ENCODE results near the gene UGT1A10. TPM values are rescaled to one million over a fixed set of nuclear protein-coding genes. Genes with fewer than 3 reads are reported as not detected.
"Not testable (repeated sequence)": the region's sequence is repeated elsewhere in the genome, so short reads cannot be mapped to it uniquely, and the experiment has no call there.

UGT1A10 gene
- total and polyA plus RNA-seq, 5 donors, result not detected

DNA sequence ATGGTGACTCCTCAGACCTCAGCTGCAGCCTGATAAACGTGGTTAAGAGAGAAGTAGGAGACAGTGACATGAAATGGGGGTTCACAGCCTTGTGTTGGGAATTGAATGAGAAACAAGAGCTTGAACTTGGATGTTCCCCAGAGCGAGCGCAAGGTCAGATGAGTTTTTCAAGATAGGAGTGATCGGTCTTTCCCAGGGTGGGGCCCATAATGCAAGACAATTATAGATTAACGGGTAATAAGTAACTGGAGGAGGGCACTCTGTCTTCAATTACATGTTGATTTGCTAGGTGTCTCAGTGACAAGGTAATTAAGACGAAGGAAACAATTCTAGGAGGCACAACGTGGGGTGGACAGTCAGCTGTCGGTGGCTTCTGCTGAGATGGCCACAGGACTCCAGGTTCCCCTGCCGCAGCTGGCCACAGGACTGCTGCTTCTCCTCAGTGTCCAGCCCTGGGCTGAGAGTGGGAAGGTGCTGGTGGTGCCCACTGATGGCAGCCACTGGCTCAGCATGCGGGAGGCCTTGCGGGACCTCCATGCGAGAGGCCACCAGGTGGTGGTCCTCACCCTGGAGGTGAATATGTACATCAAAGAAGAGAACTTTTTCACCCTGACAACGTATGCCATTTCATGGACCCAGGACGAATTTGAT, 76.5 kb downstream of the UGT1A10 start, which contains the start of gene UGT1A5:
Gene UGT1A5, plus strand, starts transcription at position 297 of the 651 bp plus-strand sequence. Its CDS starts 85 bp downstream, at position 382.
- intact Hi-C loops (cut with DNase I), result no loop called here
- Histone ChIP-seq H3K9me3 (ENCODE audit: control insufficient read depth, low read length) (no peaks in the 10 kb centered on the region), H3K4me3 (ENCODE audit: low read length) (no peak within 1 kb of the TSS), H3K27me3 (ENCODE audit: control insufficient read depth, insufficient read depth) (no peaks in the 10 kb centered on the region), H3K4me1 (ENCODE audit: control insufficient read depth, insufficient read depth, low read length) (no peaks in the 10 kb centered on the region), H3K27ac (ENCODE audit: low read length) (no peak within 1 kb of the TSS)
- WGBS, result 80% methylated on average over 14 of the region's 14 CpGs
- DNase-seq, result no peak
- ATAC-seq, result no peak

DNA sequence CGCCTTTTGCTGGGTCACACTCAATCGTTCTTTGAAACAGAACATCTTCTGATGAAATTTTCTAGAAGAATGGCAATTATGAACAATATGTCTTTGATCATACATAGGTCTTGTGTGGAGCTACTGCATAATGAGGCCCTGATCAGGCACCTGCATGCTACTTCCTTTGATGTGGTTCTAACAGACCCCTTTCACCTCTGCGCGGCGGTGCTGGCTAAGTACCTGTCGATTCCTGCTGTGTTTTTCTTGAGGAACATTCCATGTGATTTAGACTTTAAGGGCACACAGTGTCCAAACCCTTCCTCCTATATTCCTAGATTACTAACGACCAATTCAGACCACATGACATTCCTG, 77.0 kb downstream of the UGT1A10 start:
- Histone ChIP-seq H3K9me3 (ENCODE audit: control insufficient read depth, low read length) (no peaks in the 10 kb centered on the region), H3K27me3 (ENCODE audit: control insufficient read depth, insufficient read depth) (no peaks in the 10 kb centered on the region), H3K27ac (ENCODE audit: low read length) (no peak overlapping the region), H3K4me3 (ENCODE audit: low read length) (no peak overlapping the region), H3K4me1 (ENCODE audit: control insufficient read depth, insufficient read depth, low read length) (no peaks in the 10 kb centered on the region)
- intact Hi-C loops (cut with DNase I), result no loop called here
- no peak for DNase-seq
- 81% methylated on average over 7 of the region's 7 CpGs for WGBS
- ATAC-seq, result no peak

DNA sequence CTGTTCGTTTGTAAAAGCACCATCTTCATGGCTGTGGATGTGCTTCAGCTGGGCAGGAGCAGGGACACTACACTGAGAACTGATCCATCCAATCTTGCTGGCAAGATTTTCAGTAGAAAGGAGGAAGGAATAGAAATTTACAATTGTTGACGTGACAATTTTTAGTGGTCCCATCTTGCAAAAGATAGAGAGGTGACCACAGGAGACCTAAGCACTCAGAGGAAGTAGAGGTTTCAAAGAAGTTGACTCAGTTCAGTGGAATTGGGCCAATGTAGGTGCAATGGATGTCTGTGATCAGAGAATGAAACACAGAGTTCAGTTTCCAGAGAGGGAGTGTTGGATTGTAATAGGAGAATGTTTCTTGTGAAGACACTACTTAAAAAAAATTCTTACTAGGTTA, 77.9 kb downstream of the UGT1A10 start:
- WGBS, result 67% methylated on average over 2 of the region's 2 CpGs
- H3K4me3 ChIP-seq (ENCODE audit: low read length), result no peak overlapping the region
- intact Hi-C loops (cut with DNase I), result no loop called here
- ATAC-seq, result no peak
- no peaks in the 10 kb centered on the region for H3K9me3 ChIP-seq (ENCODE audit: control insufficient read depth, low read length)
- no peak for DNase-seq
- no peaks in the 10 kb centered on the region for H3K27me3 ChIP-seq (ENCODE audit: control insufficient read depth, insufficient read depth)
- H3K27ac ChIP-seq (ENCODE audit: low read length), result no peak overlapping the region
- H3K4me1 ChIP-seq (ENCODE audit: control insufficient read depth, insufficient read depth, low read length), result no peaks in the 10 kb centered on the region

DNA sequence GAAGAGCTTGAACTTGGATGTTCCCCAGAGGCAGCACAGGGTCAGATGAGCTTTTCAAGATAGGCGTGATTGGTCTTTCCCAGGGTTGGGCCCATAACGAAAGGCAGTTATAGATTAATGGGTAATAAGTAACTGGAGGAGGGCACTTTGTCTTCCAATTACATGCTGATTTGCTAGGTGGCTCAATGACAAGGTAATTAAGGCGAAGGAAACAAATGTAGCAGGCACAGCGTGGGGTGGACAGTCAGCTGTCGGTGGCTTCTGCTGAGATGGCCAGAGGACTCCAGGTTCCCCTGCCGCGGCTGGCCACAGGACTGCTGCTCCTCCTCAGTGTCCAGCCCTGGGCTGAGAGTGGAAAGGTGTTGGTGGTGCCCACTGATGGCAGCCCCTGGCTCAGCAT, 82.3 kb downstream of the UGT1A10 start, which contains the start of gene UGT1A4:
Gene UGT1A4, plus strand, starts transcription at position 185 of the 400 bp plus-strand sequence. Its CDS starts 85 bp downstream, at position 270.
- ATAC-seq, result no peak
- Histone ChIP-seq H3K9me3 (ENCODE audit: control insufficient read depth, low read length) (no peaks in the 10 kb centered on the region), H3K27me3 (ENCODE audit: control insufficient read depth, insufficient read depth) (no peaks in the 10 kb centered on the region), H3K4me3 (ENCODE audit: low read length) (no peak within 1 kb of the TSS), H3K27ac (ENCODE audit: low read length) (no peak within 1 kb of the TSS), H3K4me1 (ENCODE audit: control insufficient read depth, insufficient read depth, low read length) (no peaks in the 10 kb centered on the region)
- intact Hi-C loops (cut with DNase I), result no loop called here
- whole genome bisulfite sequencing, result 83% methylated on average over 7 of the region's 7 CpGs
- no peak for DNase-seq

DNA sequence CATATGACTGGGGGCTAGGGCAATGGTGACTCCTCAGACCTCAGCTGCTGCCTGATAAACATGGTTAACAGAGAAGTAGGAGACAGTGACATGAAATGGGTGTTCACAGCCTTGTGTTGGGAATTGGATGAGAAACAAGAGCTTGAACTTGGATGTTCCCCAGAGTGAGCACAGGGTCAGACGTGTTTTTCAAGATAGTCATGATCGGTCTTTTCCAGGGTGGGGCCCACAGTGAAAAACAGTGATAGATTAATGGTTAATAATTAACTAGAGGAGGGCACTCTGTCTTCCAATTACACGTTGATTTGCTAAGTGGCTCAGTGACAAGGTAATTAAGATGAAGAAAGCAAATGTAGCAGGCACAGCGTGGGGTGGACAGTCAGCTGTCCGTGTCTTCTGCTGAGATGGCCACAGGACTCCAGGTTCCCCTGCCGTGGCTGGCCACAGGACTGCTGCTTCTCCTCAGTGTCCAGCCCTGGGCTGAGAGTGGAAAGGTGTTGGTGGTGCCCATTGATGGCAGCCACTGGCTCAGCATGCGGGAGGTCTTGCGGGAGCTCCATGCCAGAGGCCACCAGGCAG, 92.6 kb downstream of the UGT1A10 start, which contains the start of gene UGT1A3:
Gene UGT1A3, plus strand, starts transcription at position 320 of the 579 bp plus-strand sequence. Its CDS starts 85 bp downstream, at position 405.
- no peak for ATAC-seq
- H3K9me3 ChIP-seq (ENCODE audit: control insufficient read depth, low read length), result no peaks in the 10 kb centered on the region
- no peaks in the 10 kb centered on the region for H3K4me1 ChIP-seq (ENCODE audit: control insufficient read depth, insufficient read depth, low read length)
- H3K4me3 ChIP-seq (ENCODE audit: low read length), result no peak within 1 kb of the TSS
- WGBS, result 74% methylated on average over 8 of the region's 8 CpGs
- intact Hi-C loops (cut with DNase I), result no loop called here
- H3K27ac ChIP-seq (ENCODE audit: low read length), result no peak within 1 kb of the TSS
- no peaks in the 10 kb centered on the region for H3K27me3 ChIP-seq (ENCODE audit: control insufficient read depth, insufficient read depth)
- DNase-seq, result no peak

DNA sequence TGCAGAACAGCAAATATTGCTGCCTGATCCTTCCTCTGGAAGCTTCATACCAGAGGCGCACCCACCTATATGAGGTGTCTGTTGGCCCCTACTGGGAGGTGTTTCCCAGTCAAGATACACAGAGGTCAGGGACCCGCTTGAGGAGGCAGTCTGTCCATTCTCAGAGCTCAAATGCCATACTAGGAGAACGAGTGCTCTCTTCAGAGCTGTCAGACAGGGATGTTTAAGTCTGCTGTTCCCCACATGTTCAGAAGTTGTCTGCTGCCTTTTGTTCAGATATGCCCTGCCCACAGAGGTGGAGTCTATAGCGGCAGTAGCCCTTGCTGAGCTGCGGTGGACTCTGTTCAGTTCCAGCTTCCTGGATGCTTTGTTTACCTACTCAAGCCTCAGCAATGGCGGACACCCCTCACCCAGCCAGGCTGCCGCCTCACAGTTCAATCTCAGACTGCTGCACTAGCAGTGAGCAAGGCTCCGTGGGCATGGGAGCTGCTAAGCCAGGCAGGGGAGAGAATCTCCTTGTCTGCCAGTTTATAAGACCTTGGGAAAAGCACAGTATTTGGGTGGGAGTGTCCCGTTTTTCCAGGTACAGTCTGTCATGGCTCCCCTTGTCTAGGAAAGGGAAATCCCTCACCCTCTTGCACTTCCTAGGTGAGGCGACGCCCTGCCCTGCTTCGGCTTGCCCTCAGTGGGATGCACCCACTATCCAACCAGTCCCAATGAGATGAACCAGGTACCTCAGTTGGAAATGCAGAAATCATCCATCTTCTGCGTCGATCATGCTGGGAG, 100.8 kb downstream of the UGT1A10 start:
- H3K4me3 ChIP-seq (ENCODE audit: low read length); H3K27ac ChIP-seq (ENCODE audit: low read length); intact Hi-C loops (cut with DNase I); H3K27me3 ChIP-seq (ENCODE audit: control insufficient read depth, insufficient read depth); DNase-seq; ATAC-seq; H3K4me1 ChIP-seq (ENCODE audit: control insufficient read depth, insufficient read depth, low read length); H3K9me3 ChIP-seq (ENCODE audit: control insufficient read depth, low read length): not testable (repeated sequence)
- WGBS, result 82% methylated on average over 14 of the region's 14 CpGs

DNA sequence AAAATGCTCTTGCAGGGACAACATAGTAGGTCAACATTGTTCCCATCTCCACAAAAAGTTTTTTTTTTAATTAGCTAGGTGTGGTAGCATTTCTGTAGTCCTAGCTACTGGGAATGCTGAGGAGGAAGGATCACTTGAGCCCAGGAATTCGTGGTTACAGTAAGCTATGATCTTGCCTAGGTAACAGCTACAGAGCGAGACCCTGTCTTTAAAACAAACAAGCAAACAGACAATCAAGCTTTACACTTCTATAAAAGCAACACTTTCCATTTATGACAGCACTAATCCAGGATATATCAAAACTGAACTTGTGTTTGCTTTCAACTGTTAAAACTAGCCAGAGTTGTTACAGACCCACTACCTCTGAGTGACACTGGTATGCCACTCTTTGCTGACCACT, 104.6 kb downstream of the UGT1A10 start:
- intact Hi-C loops (cut with DNase I), result no loop called here
- H3K9me3 ChIP-seq (ENCODE audit: control insufficient read depth, low read length), result no peaks in the 10 kb centered on the region
- no peak overlapping the region for H3K27ac ChIP-seq (ENCODE audit: low read length)
- WGBS, result 56% methylated on average over 2 of the region's 2 CpGs
- no peaks in the 10 kb centered on the region for H3K4me1 ChIP-seq (ENCODE audit: control insufficient read depth, insufficient read depth, low read length)
- ATAC-seq (no peak), DNase-seq (no peak)
- H3K4me3 ChIP-seq (ENCODE audit: low read length), result no peak overlapping the region
- H3K27me3 ChIP-seq (ENCODE audit: control insufficient read depth, insufficient read depth), result no peaks in the 10 kb centered on the region

DNA sequence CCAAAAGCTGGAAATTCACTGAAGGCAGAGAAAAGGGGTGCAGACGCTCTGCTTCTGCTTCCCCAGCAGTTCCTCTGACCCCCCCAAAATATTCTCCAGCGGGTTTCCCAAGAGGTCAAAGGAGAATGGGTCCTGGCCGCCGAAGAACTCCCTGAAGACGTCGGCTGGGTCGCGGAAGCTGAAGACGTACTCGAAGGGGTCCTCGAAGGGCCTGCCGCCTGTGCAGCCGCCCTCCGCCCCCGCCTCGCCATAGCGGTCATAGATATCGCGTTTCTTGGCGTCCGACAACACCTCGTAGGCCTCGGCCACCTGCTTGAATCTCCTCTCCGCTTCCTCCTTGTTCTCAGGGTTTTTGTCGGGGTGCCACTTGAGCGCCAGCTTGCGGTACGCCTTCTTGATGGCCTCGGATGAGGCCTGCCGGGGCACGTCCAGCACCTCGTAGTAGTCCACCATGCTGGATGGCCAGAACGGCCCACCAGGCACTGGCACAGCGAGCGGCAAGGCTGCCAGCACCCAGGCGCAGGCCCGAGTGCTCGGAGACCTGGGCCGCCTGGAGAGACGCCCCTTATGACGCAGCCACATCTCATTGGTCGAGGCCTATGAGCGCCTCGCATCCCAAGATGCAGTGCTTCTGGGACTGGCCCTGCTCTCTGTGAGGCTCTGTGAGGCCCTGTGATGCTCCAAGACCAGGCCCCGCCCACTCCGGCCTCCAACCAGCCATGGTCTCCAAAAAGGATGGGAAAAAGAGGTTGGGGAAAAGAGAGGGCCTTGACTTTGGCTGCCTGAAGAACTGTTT, 107.4 kb downstream of the UGT1A10 start:
- H3K27me3 ChIP-seq (ENCODE audit: control insufficient read depth, insufficient read depth), result no peaks in the 10 kb centered on the region
- intact Hi-C loops (cut with DNase I), result no loop called here
- DNase-seq (no peak), ATAC-seq (no peak)
- H3K4me1 ChIP-seq (ENCODE audit: control insufficient read depth, insufficient read depth, low read length), result no peaks in the 10 kb centered on the region
- WGBS, result 92% methylated on average over 45 of the region's 46 CpGs
- no peaks in the 10 kb centered on the region for H3K9me3 ChIP-seq (ENCODE audit: control insufficient read depth, low read length)
- H3K4me3 ChIP-seq (ENCODE audit: low read length), result no peak overlapping the region
- H3K27ac ChIP-seq (ENCODE audit: low read length), result no peak overlapping the region

DNA sequence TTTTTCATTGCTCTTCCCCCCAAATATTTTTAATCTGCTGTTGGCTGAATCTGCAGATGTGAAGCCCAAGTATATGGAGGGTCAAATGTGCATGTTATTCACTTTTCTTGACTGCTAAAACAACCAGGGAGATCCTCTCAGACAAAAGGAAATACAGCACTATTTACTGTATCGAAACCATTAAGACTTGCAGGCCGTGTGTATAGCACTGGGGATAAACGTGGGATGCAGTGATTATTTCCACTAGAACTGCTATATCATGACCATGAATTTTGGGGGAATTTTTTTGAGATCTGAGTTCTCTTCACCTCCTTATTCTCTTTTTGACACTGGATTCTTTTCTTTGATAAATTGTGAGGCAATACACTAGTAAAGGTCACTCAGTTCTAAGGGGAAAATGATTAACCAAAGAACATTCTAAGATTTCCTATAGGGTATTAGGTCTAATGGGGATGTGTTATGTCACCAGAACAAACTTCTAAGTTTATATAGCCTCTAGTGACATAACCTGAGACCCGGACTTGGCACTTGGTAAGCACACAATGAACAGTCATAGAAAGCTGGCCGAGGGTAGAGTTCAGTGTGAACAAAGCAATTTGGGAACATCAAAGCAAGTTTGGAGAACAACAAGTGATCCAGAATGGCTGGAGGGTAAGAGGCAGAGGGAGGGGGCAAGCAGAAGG, 109.0 kb downstream of the UGT1A10 start:
- no peak for DNase-seq
- H3K27ac ChIP-seq (ENCODE audit: low read length), result no peak overlapping the region
- H3K4me1 ChIP-seq (ENCODE audit: control insufficient read depth, insufficient read depth, low read length), result no peaks in the 10 kb centered on the region
- no peaks in the 10 kb centered on the region for H3K27me3 ChIP-seq (ENCODE audit: control insufficient read depth, insufficient read depth)
- WGBS, result 77% methylated on average over 5 of the region's 5 CpGs
- intact Hi-C loops (cut with DNase I), result no loop called here
- no peak overlapping the region for H3K4me3 ChIP-seq (ENCODE audit: low read length)
- H3K9me3 ChIP-seq (ENCODE audit: control insufficient read depth, low read length), result no peaks in the 10 kb centered on the region
- no peak for ATAC-seq

DNA sequence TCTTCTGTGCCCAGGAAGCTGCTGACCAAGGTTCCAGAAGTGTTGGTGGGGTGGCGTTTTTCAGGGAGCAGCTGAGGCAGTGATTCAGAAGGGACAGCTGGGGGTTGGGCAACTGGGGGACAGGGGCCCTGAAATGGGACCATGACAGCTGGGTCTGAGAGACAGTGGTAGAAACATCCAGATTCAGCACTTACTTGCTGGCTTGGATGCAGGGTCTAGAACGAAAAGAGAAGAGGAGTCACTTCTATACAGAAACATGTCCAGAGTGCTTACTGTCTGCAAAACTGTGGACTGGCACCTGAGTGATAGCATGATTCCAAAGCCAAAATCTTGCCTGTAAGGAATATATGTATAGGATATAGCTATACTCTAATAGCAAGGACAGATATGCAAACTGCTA, 109.6 kb downstream of the UGT1A10 start:
- H3K4me1 ChIP-seq (ENCODE audit: control insufficient read depth, insufficient read depth, low read length); H3K27ac ChIP-seq (ENCODE audit: low read length); H3K27me3 ChIP-seq (ENCODE audit: control insufficient read depth, insufficient read depth); ATAC-seq; intact Hi-C loops (cut with DNase I); DNase-seq; H3K9me3 ChIP-seq (ENCODE audit: control insufficient read depth, low read length); H3K4me3 ChIP-seq (ENCODE audit: low read length): not testable (repeated sequence)
- 61% methylated on average over 2 of the region's 2 CpGs for whole genome bisulfite sequencing
